ENCODE data around the gene MEGF6. TPM values are rescaled to one million over a fixed set of nuclear protein-coding genes. Genes with fewer than 3 reads are reported as not detected.

MEGF6 gene
- total RNA-seq, 1 donor from 2014 or later = 0.13 TPM

GRCh38 chr1:3495776-3496745 is 115.2 kb downstream of the MEGF6 start:
- DNase-seq (ENCODE audit: low read depth) = no peak

GRCh38 chr1:3494321-3495308 is 116.7 kb downstream of the MEGF6 start:
- peak; percentile 21 for DNase-seq (ENCODE audit: low read depth)

DNA sequence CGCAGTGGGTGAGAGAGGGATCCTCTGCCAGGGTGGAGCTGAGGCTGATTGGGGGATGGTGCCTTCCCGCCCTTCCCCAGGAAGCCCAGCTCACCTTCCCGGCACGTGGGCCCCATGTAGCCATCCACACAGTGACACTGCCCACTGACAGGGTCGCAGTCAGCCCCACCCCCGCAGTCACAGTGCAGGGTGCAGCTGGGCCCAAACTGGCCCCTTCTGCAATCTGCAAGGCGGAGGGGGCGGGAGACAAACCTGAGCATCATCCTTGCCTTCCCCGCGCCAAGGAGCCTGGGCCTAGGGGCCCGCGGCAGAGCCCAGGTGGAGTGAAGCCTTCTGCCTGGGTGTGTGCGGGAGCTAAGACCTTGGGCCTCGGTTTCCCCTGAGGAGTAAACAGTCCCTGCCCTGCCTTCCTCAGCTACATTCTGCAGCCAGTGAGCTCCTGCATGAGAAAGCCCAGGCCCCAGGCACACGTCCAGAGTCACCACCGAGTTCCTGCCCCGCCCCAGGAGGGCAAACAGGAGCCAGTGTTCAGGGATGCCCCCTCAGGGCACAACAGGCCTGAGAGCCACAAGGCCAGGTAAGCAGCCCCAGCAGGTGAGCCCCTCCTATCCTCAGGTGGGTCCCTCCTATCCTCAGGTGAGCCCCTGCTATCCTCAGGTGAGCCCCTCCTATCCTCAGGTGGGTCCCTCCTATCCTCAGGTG is 118.6 kb downstream of the MEGF6 start:
- no peak for DNase-seq (ENCODE audit: low read depth)

- peak; percentile 48 for DNase-seq (ENCODE audit: low read depth)
These were observed 119.7 kb downstream of the MEGF6 start for GRCh38 chr1:3491291-3492246.

DNA sequence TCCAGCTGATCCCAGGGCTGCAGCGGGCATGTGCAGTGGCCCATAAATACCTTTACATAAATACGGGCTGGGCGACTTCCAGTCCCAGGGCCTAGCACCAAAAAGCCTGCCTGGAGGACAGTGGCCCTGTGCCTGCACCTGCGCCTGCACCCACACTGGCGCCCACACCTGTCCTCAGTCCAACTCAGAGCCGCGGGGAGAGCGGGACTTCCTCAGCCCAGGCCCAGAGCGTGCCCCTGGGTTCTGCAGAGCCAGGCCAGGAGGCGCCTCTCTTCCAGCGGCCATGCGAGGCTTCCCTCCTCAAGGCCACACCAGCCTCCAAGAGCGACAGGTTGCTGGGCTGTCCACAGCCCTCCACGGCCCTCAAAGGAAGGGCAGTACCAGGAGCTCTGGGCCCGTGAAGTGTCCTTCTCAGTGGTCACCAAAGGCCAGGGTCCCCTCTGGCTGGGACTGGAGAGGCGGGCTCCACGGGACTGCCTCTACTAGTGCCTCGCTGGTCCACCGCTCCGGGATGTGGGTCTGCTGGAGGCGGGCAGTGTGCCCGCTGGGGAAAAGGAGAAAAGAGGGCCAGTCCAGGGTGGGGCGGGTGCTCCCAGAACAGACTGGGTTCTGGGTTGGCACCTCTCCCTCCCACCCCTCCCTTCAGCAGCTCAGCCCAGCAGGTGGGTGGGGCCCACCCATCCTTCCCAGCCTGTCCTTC is 121.1 kb downstream of the MEGF6 start:
- DNase-seq (ENCODE audit: low read depth) = no peak

DNA sequence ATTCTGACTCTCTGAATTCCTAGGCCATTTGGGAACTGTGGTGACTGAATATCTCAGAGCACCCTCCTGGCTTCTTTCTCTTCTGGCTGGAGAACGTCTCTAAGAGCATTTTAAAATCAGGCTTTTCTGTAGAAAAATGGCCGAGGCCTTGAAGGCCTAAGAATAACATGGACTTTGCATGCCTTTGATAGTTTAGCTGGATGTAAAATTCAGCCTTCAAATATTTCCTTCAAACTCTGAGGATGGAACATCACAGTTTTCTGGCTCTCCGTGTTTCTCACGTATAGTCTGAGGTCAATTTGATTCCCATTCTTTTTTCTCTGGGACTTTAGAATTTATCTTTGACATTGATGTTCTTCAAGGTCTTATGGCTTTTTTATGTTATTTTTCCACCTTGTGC is 122.9 kb downstream of the MEGF6 start:
- DNase-seq (ENCODE audit: low read depth) = no peak

- no peak for DNase-seq (ENCODE audit: low read depth)
These were observed 126.3 kb downstream of the MEGF6 start for GRCh38 chr1:3485016-3485415.

- peak; percentile 8 for DNase-seq (ENCODE audit: low read depth)
These were observed 127.4 kb downstream of the MEGF6 start for GRCh38 chr1:3483801-3484444.

GRCh38 chr1:3483380-3483779 is 127.9 kb downstream of the MEGF6 start:
- no peak for DNase-seq (ENCODE audit: low read depth)

GRCh38 chr1:3482378-3482849 is 128.9 kb downstream of the MEGF6 start:
- no peak for DNase-seq (ENCODE audit: low read depth)

- no peak for DNase-seq (ENCODE audit: low read depth)
These were observed 129.4 kb downstream of the MEGF6 start for GRCh38 chr1:3481836-3482375.

DNA sequence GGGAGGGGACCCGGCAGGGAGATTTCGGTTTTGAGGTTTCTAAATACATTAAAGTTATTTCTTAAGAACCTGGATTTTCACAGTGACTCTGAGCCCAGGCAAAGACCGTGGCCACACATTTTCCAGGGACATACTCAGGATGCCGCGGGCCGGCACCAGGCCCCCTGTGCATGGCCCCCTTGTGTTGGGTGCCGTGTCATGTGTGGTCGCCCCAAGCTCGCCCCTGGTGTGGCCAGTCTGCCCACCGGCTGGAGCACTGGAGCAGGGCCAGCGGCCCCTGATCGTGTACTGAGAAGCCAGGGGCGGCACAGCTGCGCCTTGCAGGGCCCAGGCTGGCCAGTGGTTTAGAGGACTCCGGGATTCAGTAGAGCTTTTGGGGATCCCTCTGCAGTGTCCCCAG is 130.3 kb downstream of the MEGF6 start:
- no peak for DNase-seq (ENCODE audit: low read depth)

DNA sequence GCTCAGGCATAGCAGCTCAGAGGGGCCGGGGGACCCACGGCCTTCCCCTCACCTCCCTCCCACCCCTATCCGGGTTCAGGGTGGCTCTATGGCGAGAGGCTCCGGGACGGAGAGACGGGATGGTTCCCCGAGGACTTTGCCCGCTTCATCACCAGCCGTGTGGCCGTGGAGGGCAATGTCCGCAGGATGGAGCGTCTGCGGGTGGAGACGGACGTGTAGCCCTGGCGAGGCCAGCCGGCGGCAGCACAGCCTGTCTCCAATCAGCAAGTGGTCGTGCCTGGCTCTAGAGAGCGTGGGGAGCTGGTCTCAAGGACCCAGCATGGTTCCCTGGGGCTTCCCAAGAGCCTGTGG is 131.0 kb downstream of the MEGF6 start:
- DNase-seq (ENCODE audit: low read depth) = no peak

DNA sequence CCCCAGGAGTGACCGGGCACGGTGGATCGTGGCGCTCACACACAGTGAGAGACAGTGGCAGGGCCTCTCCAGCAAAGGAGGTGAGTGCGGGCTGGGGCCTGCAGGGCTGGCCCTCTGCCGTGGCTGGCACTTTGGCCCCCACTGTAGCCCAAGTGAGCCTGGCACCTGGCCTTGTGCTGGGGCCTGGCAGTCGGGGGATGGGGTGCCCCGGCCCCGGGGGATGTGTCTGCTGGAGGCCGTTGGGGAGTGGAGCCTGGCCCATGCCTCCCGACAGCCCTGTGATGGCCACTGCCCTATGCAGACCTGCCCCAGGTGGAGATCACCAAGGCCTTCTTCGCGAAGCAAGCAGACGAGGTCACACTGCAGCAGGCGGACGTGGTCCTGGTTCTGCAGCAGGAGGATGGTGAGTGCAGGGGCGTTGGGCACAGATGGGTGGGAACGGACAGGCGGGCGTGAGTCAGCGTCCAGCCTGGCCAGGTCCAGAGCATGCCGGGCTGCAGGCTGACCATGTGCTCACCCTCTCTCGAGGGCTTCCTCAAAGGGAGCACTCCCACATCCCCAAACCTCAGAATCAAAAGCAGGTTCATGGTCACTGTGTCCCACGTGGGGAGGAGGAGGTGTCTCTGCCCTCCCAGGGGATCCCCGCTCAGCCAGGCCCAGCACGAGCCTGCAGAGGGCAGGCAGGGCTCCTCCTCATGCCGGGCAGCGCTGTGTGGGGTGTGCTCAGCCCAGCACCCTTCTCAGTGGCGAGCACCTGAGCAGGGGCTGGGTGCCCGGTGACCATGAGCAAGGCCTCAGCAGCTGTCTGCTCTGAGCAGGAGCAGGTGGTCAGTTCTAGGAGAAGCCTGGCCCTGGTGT is 131.6 kb downstream of the MEGF6 start:
- no peak for DNase-seq (ENCODE audit: low read depth)

- DNase-seq (ENCODE audit: low read depth) = no peak
These were observed 133.1 kb downstream of the MEGF6 start for GRCh38 chr1:3478187-3478586.

GRCh38 chr1:3477241-3477995 is 133.9 kb downstream of the MEGF6 start:
- no peak for DNase-seq (ENCODE audit: low read depth)

DNA sequence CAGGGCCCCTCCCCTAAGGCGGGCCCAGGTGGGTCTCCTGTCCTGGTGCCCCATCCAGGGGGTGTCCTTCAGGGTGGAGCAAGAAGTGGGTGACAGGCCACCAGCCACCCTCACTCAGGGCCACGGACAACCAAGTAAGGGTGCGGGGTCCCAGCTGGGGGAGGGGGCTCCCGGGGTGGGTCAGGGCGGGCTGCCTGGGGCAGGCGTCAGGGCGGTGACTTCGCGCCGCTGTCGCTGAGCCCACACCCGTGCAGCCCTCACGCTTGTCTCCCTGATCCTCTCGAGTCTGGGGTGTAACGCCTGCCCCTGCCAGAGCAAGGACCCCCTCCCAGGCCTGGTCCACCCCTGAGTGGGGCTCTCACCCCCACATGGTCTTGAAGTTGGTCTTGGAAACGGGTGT is 134.6 kb downstream of the MEGF6 start:
- DNase-seq (ENCODE audit: low read depth) = no peak
